OCI-LY1 (cell line): Measurements from ENCODE around the gene NEURL1.

ENCODE experiments used
- H2AFZ ChIP-seq: fragments of 200-600 bp; sonication (generic), shearing (Covaris generic); 2 replicates; pipeline ENCODE4 v1.6.0; 2014; ENCODE audit warnings: antibody characterized with exemption, mild to moderate bottlenecking, low read length
- H3F3A ChIP-seq: fragments of 200-600 bp; sonication (generic), shearing (Covaris generic); 2 replicates; pipeline ENCODE4 v1.6.0; 2014; ENCODE audit warnings: mild to moderate bottlenecking, antibody characterized with exemption, low read length, moderate library complexity; ENCODE audit not compliant: insufficient read depth
- H3K27ac ChIP-seq: fragments of 200-600 bp; sonication (generic); 2 replicates; pipeline ENCODE4 v1.5.1; 2014; ENCODE audit warnings: low read length, mixed run types, mild to moderate bottlenecking, low read depth; ENCODE audit not compliant: poor library complexity, severe bottlenecking
- H3K27me3 ChIP-seq: fragments of 200-600 bp; sonication (generic); 2 replicates; pipeline ENCODE4 v1.6.0; 2014; ENCODE audit warnings: antibody characterized with exemption, mild to moderate bottlenecking, low read length, moderate library complexity; ENCODE audit not compliant: insufficient read depth
- H3K36me3 ChIP-seq: fragments of 200-600 bp; sonication (generic); 2 replicates; pipeline ENCODE4 v1.6.1; 2014; ENCODE audit warnings: mild to moderate bottlenecking, antibody characterized with exemption, low read length, moderate library complexity, mixed read lengths; ENCODE audit not compliant: insufficient read depth
- H3K4me1 ChIP-seq: fragments of 200-600 bp; sonication (generic); 2 replicates; pipeline ENCODE4 v1.5.1; 2014; ENCODE audit warnings: mild to moderate bottlenecking, low read length, moderate library complexity; ENCODE audit not compliant: insufficient read depth, severe bottlenecking
- H3K4me2 ChIP-seq: fragments of 200-600 bp; sonication (generic), shearing (Covaris generic); 2 replicates; pipeline ENCODE4 v1.6.1; 2014; ENCODE audit warnings: low read length
- H3K4me3 ChIP-seq: fragments of 200-600 bp; sonication (generic); 2 replicates; pipeline ENCODE4 v1.5.1; 2014; ENCODE audit warnings: low read length, low read depth, mild to moderate bottlenecking, mixed read lengths; ENCODE audit not compliant: poor library complexity, severe bottlenecking
- H3K79me2 ChIP-seq: fragments of 200-600 bp; shearing (Covaris generic); 2 replicates; pipeline ENCODE4 v1.6.1; 2016; ENCODE audit warnings: mixed run types, low read length, mixed read lengths; ENCODE audit not compliant: insufficient read depth
- H3K9ac ChIP-seq: fragments of 200-600 bp; sonication (generic), shearing (Covaris generic); 2 replicates; pipeline ENCODE4 v1.6.1; 2014; ENCODE audit warnings: mild to moderate bottlenecking, low read length, mixed read lengths
- H3K9me2 ChIP-seq: fragments of 200-600 bp; sonication (generic), shearing (Covaris generic); 2 replicates; pipeline ENCODE4 v1.6.1; 2014; ENCODE audit warnings: low read depth, mild to moderate bottlenecking, low read length, mixed read lengths
- H3K9me3 ChIP-seq: fragments of 200-600 bp; shearing (Covaris generic); 2 replicates; pipeline ENCODE4 v1.6.1; 2014; ENCODE audit warnings: low read length, mixed read lengths
- H4K20me1 ChIP-seq: fragments of 200-600 bp; sonication (generic), shearing (Covaris generic); 2 replicates; pipeline ENCODE4 v1.6.0; 2016; ENCODE audit warnings: mild to moderate bottlenecking, low read length; ENCODE audit not compliant: insufficient read depth
- CTCF ChIP-seq: fragments of 200-600 bp; sonication (generic), shearing (Covaris generic); IDR thresholded peaks from 2 replicates; pipeline ENCODE4 v1.5.1; 2017; ENCODE audit warnings: mild to moderate bottlenecking, antibody characterized with exemption, low read length, moderate library complexity, mixed read lengths
- EZH2 ChIP-seq: fragments of 200-600 bp; sonication (generic), shearing (Covaris generic); IDR thresholded peaks from 2 replicates; pipeline ENCODE4 v1.8.0; 2017; ENCODE audit warnings: borderline replicate concordance, mixed run types, mild to moderate bottlenecking, antibody characterized with exemption, low read length, moderate library complexity, mixed read lengths

Gene NEURL1

DNA sequence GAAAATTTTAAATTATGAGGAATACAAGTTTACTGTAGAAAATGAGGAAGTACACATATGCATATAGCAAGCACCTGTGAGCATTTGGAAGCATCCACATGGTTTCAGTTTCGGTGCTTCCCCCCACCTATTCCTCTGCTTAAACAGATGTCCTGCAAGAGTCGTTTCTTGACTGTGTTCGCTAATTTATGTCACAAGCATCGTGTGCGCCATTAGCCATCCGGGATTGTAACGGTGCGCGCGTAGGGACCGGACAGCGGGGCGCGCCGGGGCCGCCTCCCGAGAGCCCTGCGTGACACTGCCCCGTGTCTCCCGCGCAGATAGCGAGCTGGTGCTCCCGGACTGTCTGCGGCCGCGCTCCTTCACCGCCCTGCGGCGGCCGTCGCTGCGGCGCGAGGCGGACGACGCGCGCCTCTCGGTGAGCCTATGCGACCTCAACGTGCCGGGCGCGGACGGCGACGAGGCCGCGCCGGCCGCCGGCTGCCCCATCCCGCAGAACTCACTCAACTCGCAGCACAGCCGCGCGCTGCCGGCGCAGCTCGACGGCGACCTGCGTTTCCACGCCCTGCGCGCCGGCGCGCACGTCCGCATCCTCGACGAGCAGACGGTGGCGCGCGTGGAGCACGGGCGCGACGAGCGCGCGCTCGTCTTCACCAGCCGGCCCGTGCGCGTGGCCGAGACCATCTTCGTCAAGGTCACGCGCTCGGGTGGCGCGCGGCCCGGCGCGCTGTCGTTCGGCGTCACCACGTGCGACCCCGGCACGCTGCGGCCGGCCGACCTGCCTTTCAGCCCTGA, 90.9 kb downstream of the NEURL1 start:
- Histone ChIP-seq H3F3A (no peaks in the 10 kb centered on the region), H3K4me1 (no peaks in the 10 kb centered on the region), H3K36me3 (no peaks in the 10 kb centered on the region), H3K9me3 (no peaks in the 10 kb centered on the region), H2AFZ (no peak overlapping the region), H3K4me2 (no peak overlapping the region), H3K4me3 (no peak overlapping the region), H3K27me3 (no peaks in the 10 kb centered on the region; the same call in 1 of the 2 replicates), H3K9me2 (no peaks in the 10 kb centered on the region), H3K9ac (no peak overlapping the region), H3K27ac (no peak overlapping the region), H3K79me2 (no peaks in the 10 kb centered on the region), H4K20me1 (no peaks in the 10 kb centered on the region)
- TF ChIP-seq EZH2, result no peak
- no peak for TF ChIP-seq CTCF

DNA sequence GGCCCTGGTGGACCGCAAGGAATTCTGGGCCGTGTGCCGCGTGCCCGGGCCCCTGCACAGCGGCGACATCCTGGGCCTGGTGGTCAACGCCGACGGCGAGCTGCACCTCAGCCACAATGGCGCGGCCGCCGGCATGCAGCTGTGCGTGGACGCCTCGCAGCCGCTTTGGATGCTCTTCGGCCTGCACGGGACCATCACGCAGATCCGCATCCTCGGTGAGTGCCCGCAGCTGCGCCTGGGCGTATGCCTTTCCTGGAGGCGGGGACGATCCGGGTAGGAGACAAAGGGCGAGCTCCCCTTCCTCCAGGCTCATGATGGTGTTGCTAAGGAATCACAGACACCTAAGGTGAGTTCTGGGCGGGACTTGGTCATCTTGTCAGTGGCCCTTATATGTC, 91.5 kb downstream of the NEURL1 start:
- Histone ChIP-seq H2AFZ (no peak overlapping the region), H3K36me3 (no peaks in the 10 kb centered on the region), H3K9me3 (no peaks in the 10 kb centered on the region), H4K20me1 (no peaks in the 10 kb centered on the region), H3K9me2 (no peaks in the 10 kb centered on the region), H3K79me2 (no peaks in the 10 kb centered on the region), H3K27ac (no peak overlapping the region), H3K4me1 (no peaks in the 10 kb centered on the region), H3K9ac (no peak overlapping the region), H3K4me3 (no peak overlapping the region), H3F3A (no peaks in the 10 kb centered on the region), H3K27me3 (no peaks in the 10 kb centered on the region; the same call in 1 of the 2 replicates), H3K4me2 (no peak overlapping the region)
- TF ChIP-seq EZH2, result no peak
- TF ChIP-seq CTCF, result no peak

- Histone ChIP-seq H4K20me1 (no peaks in the 10 kb centered on the region), H3K4me1 (no peaks in the 10 kb centered on the region), H3F3A (no peaks in the 10 kb centered on the region), H3K36me3 (no peaks in the 10 kb centered on the region), H2AFZ (no peak overlapping the region), H3K27ac (no peak overlapping the region), H3K27me3 (peaks cover 6% of the 10 kb centered on the region; the same call in 1 of the 2 replicates), H3K9me3 (no peaks in the 10 kb centered on the region), H3K4me2 (no peak overlapping the region), H3K9ac (no peak overlapping the region), H3K9me2 (no peaks in the 10 kb centered on the region), H3K79me2 (no peaks in the 10 kb centered on the region), H3K4me3 (no peak overlapping the region)
- TF ChIP-seq CTCF (no peak), EZH2 (no peak)
These were observed 93.6 kb downstream of the NEURL1 start for GRCh38 chr10:103587073-103587472.
